ENCODE results near the gene ESRRA.

DNA sequence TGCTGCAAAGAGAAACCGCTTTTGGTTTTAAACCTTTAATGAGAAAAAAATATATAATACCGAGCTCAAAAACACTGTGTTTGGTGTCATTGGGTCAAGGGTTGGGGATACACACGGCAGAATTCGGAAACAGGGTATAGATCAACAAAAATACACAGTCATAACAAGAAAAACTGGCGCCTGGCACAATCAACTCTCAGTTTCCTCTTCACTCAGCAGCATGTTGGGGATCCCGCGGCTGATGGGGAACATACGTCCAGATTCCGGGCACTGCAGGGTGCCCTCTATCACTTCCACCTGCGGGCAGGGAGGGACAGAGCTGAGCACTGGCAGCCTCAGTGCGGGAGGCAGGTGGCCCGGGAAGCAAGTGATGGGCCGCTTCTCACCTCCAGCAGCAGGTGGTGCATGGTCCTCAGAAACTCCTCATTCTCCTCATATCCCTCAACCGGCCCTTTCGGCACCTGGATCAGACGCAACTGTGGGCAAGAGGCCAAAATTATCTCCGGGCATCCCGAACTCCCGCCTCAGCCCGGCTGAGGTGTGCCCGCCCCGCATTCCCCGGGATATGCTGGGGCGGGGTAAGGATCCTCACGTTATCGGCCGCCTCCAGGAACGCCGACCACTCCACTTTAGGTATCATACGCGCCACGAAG lies 11.5 kb downstream of the ESRRA start:
- TF ChIP-seq, protein P1, sequence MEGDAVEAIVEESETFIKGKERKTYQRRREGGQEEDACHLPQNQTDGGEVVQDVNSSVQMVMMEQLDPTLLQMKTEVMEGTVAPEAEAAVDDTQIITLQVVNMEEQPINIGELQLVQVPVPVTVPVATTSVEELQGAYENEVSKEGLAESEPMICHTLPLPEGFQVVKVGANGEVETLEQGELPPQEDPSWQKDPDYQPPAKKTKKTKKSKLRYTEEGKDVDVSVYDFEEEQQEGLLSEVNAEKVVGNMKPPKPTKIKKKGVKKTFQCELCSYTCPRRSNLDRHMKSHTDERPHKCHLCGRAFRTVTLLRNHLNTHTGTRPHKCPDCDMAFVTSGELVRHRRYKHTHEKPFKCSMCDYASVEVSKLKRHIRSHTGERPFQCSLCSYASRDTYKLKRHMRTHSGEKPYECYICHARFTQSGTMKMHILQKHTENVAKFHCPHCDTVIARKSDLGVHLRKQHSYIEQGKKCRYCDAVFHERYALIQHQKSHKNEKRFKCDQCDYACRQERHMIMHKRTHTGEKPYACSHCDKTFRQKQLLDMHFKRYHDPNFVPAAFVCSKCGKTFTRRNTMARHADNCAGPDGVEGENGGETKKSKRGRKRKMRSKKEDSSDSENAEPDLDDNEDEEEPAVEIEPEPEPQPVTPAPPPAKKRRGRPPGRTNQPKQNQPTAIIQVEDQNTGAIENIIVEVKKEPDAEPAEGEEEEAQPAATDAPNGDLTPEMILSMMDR (IDR thresholded peaks at IDR 0.05), result no peak
- no peak for TF ChIP-seq EP300 (IDR thresholded peaks at IDR 0.05)
- TF ChIP-seq POLR2A (IDR thresholded peaks at IDR 0.05), result no peak
